HL-60 (cell line): ENCODE data around the gene UBN1.

ENCODE experiments used
- DNase-seq, 2 experiments: peaks; one replicate each; pipeline ENCODE4 v3.0.0-alpha.2; 2010 to 2020; ENCODE audit warnings: low read depth in 1 of 2, low spot score in 1 of 2
- H3K27ac ChIP-seq: fragments of 250-450 bp; sonication (Bioruptor Pico); replicated peaks from 2 replicates; pipeline ENCODE4 v1.5.1; 2020; ENCODE audit warnings: mild to moderate bottlenecking, moderate library complexity
- H3K27me3 ChIP-seq: fragments of 250-450 bp; sonication (Bioruptor Pico); 2 replicates; pipeline ENCODE4 v1.5.1; 2021; ENCODE audit warnings: mild to moderate bottlenecking, moderate library complexity; ENCODE audit not compliant: insufficient read depth, poor library complexity, severe bottlenecking
- H3K4me3 ChIP-seq: replicated peaks from 2 replicates; pipeline ENCODE4 v1.5.1; 2011; ENCODE audit warnings: mild to moderate bottlenecking, control low read depth, low read length; ENCODE audit not compliant: insufficient read depth
- CTCF ChIP-seq: IDR thresholded peaks from one replicate; pipeline ENCODE4 v1.5.1; 2011; ENCODE audit warnings: low read length, control low read depth, inconsistent platforms; ENCODE audit not compliant: insufficient read depth
- GABPA ChIP-seq: IDR thresholded peaks from 2 replicates; pipeline ENCODE4 v1.6.1; 2012; ENCODE audit warnings: low read depth
- POLR2AphosphoS5 ChIP-seq: IDR thresholded peaks from 2 replicates; pipeline ENCODE4 v1.6.1; 2012; ENCODE audit warnings: low read depth
- REST ChIP-seq: IDR thresholded peaks from 2 replicates; pipeline ENCODE4 v1.6.1; 2012; ENCODE audit warnings: low read depth; ENCODE audit not compliant: insufficient replicate concordance
- SPI1 ChIP-seq: IDR thresholded peaks from 2 replicates; pipeline ENCODE4 v1.6.1; 2012; ENCODE audit warnings: low read depth, mild to moderate bottlenecking, borderline replicate concordance

UBN1 gene

GRCh38 chr16:4846503-4846900, 779 bp upstream of the UBN1 start:
- peak overlapping the region; percentile 97 for H3K27ac ChIP-seq
- H3K27me3 ChIP-seq, result no peaks in the 10 kb centered on the region
- DNase-seq, result peak in 1 of 2 experiments; percentile 66
- peak overlapping the region; percentile 66 for H3K4me3 ChIP-seq
- TF ChIP-seq REST, result no peak
- 0 out of 2 replicates have a peak, but pooled peaks have one; percentile 13 for TF ChIP-seq SPI1

- peak in 1 of 2 experiments; percentile 46 for DNase-seq
- H3K27ac ChIP-seq, result peak overlapping the region; percentile 97
- TF ChIP-seq REST (peak; percentile 20), SPI1 (no peak), GABPA (0 out of 2 replicates have a peak, but pooled peaks have one; percentile 24)
These were observed 700 bp downstream of the UBN1 start for GRCh38 chr16:4847774-4848587.

GRCh38 chr16:4850211-4850610, 2.9 kb downstream of the UBN1 start:
- H3K27ac ChIP-seq, result no peak overlapping the region
- no peak overlapping the region for H3K4me3 ChIP-seq

More at GRCh38 chr16:4847774-4848587, 700 bp downstream of the UBN1 start:
- Histone ChIP-seq H3K27me3 (no peaks in the 10 kb centered on the region), H3K4me3 (peak overlapping the region; percentile 66)

More at GRCh38 chr16:4850211-4850610, 2.9 kb downstream of the UBN1 start:
- H3K27me3 ChIP-seq, result no peaks in the 10 kb centered on the region
- TF ChIP-seq REST (no peak), POLR2AphosphoS5 (no peak), CTCF (no peak), SPI1 (no peak), GABPA (no peak)
- DNase-seq, result no peak
